Fibroblast of lung (primary cell): ENCODE data around the gene RFX1. TPM values are rescaled to one million over a fixed set of nuclear protein-coding genes. Genes with fewer than 3 reads are reported as not detected.

Source experiments
- DNase-seq, 2 donors: peaks; one replicate each; pipeline versions ENCODE4 v3.0.0 to v3.0.0-alpha.2; 2010; ENCODE audit warnings: low read depth in 2 of 2
- H2AFZ ChIP-seq: 2 replicates; pipeline ENCODE4 v1.5.1; 2012; ENCODE audit warnings: low read length, control low read depth, inconsistent platforms
- H3K27ac ChIP-seq: 2 replicates; pipeline ENCODE4 v1.5.1; 2011; ENCODE audit warnings: low read length, control low read depth; ENCODE audit not compliant: insufficient read depth
- H3K27me3 ChIP-seq: 2 replicates; pipeline ENCODE4 v1.5.1; 2011; ENCODE audit warnings: mild to moderate bottlenecking, low read length; ENCODE audit not compliant: control insufficient read depth, insufficient read depth
- H3K36me3 ChIP-seq: 2 replicates; pipeline ENCODE4 v1.5.1; 2011; ENCODE audit warnings: low read length; ENCODE audit not compliant: control insufficient read depth, insufficient read depth
- H3K4me1 ChIP-seq: 2 replicates; pipeline ENCODE4 v1.5.1; 2011; ENCODE audit warnings: low read length; ENCODE audit not compliant: control insufficient read depth, insufficient read depth; ENCODE audit errors: extremely low read depth
- H3K4me2 ChIP-seq: 2 replicates; pipeline ENCODE4 v1.5.1; 2011; ENCODE audit warnings: low read length, control low read depth; ENCODE audit not compliant: insufficient read depth; ENCODE audit errors: extremely low read depth
- H3K4me3 ChIP-seq, 4 experiments: fragments of 200-600 bp in 1 of 4; sonication (generic) in 1 of 4; replicated peaks in 1 of 4; 2 replicates each; pipeline ENCODE4 v1.5.1; 2011 to 2016; ENCODE audit warnings: low read length in 4 of 4, low read depth in 3 of 4, mild to moderate bottlenecking in 3 of 4, control low read depth in 2 of 4, inconsistent platforms in 1 of 4, mixed read lengths in 1 of 4; ENCODE audit not compliant: insufficient read depth in 1 of 4; ENCODE audit errors: control extremely low read depth in 1 of 4
- H3K79me2 ChIP-seq: 2 replicates; pipeline ENCODE4 v1.5.1; 2012; ENCODE audit warnings: mild to moderate bottlenecking, low read length, inconsistent platforms; ENCODE audit not compliant: control insufficient read depth, insufficient read depth
- H3K9ac ChIP-seq: 2 replicates; pipeline ENCODE4 v1.5.1; 2011; ENCODE audit warnings: mild to moderate bottlenecking, low read length, control low read depth; ENCODE audit not compliant: insufficient read depth
- H3K9me3 ChIP-seq: 2 replicates; pipeline ENCODE4 v1.5.1; 2012; ENCODE audit warnings: low read depth, low read length; ENCODE audit not compliant: control insufficient read depth, insufficient read depth
- H4K20me1 ChIP-seq: 2 replicates; pipeline ENCODE4 v1.5.1; 2011; ENCODE audit warnings: low read length; ENCODE audit not compliant: control insufficient read depth, insufficient read depth; ENCODE audit errors: extremely low read depth
- CTCF ChIP-seq, 2 donors: IDR thresholded peaks in 1 of 2; conservative IDR thresholded peaks in 1 of 2; 1 replicate in 1 of 2; 2 replicates in 1 of 2; pipeline ENCODE4 v1.5.1; 2011 to 2012; ENCODE audit warnings: low read length in 2 of 2, control low read depth in 1 of 2, inconsistent platforms in 1 of 2, low read depth in 1 of 2, mild to moderate bottlenecking in 1 of 2
- EZH2 ChIP-seq: IDR thresholded peaks from 2 replicates; pipeline ENCODE4 v1.5.1; 2012; ENCODE audit warnings: low read length, control low read depth, mild to moderate bottlenecking; ENCODE audit errors: missing control alignments
- polyA plus RNA-seq, 2 donors: library from polyadenylated mRNA; depleted of rRNA in 1 of 2; stranded (reverse) in 1 of 2; unstranded in 1 of 2; fragments of >200 nt; gene quantifications; 2 replicates each; pipeline ENCODE4 v1.2.1, GENCODE V29; 2011 to 2012; ENCODE audit warnings: missing spikeins in 1 of 2
- total RNA-seq: library from RNA; depleted of rRNA; stranded (reverse); fragments of >200 nt; gene quantifications from 2 replicates; pipeline ENCODE4 v1.2.1, GENCODE V29; 2014

Gene RFX1
- total and polyA plus RNA-seq, 2 donors (not counting 1 experiment from before 2014, with no cell fraction given): 0.44 to 2.6 TPM

GRCh38 chr19:14054099-14054498, 48.0 kb upstream of the RFX1 start:
- Histone ChIP-seq H3K9me3 (no peaks in the 10 kb centered on the region), H3K27ac (no peak overlapping the region), H3K36me3 (no peaks in the 10 kb centered on the region), H4K20me1 (no peaks in the 10 kb centered on the region), H3K4me3 (no peak overlapping the region), H2AFZ (no peak overlapping the region), H3K27me3 (peaks cover 5% of the 10 kb centered on the region), H3K4me1 (no peaks in the 10 kb centered on the region), H3K4me2 (no peak overlapping the region), H3K79me2 (no peaks in the 10 kb centered on the region), H3K9ac (no peak overlapping the region)
- TF ChIP-seq CTCF (conservative IDR thresholded peaks at IDR 0.05 in 1 of 2, IDR thresholded peaks at IDR 0.05 in 1 of 2; ENCODE audit: low read depth in 1 of 2, low read length in 2 of 2): no peak
- TF ChIP-seq EZH2: no peak
- no peak for DNase-seq

- no peak for DNase-seq
- H3K36me3 ChIP-seq: no peaks in the 10 kb centered on the region
- H2AFZ ChIP-seq: no peak overlapping the region
- TF ChIP-seq CTCF (conservative IDR thresholded peaks at IDR 0.05 in 1 of 2, IDR thresholded peaks at IDR 0.05 in 1 of 2; ENCODE audit: low read depth in 1 of 2, low read length in 2 of 2) (no peak), EZH2 (no peak)
- H3K9me3 ChIP-seq: no peaks in the 10 kb centered on the region
- H4K20me1 ChIP-seq: no peaks in the 10 kb centered on the region
- H3K4me3 ChIP-seq: no peak overlapping the region
- H3K9ac ChIP-seq: no peak overlapping the region
- no peaks in the 10 kb centered on the region for H3K4me1 ChIP-seq
- no peaks in the 10 kb centered on the region for H3K79me2 ChIP-seq
- H3K27me3 ChIP-seq: peaks cover under 1% of the 10 kb centered on the region
- no peak overlapping the region for H3K27ac ChIP-seq
- no peak overlapping the region for H3K4me2 ChIP-seq
These were observed 47.4 kb upstream of the RFX1 start for GRCh38 chr19:14053500-14053899.

GRCh38 chr19:14053032-14053431, 46.9 kb upstream of the RFX1 start:
- Histone ChIP-seq H3K4me2 (no peak overlapping the region), H3K79me2 (no peaks in the 10 kb centered on the region), H2AFZ (no peak overlapping the region), H3K9me3 (no peaks in the 10 kb centered on the region), H3K9ac (no peak overlapping the region), H4K20me1 (no peaks in the 10 kb centered on the region), H3K27me3 (no peaks in the 10 kb centered on the region), H3K36me3 (no peaks in the 10 kb centered on the region), H3K4me3 (no peak overlapping the region), H3K4me1 (no peaks in the 10 kb centered on the region), H3K27ac (no peak overlapping the region)
- no peak for DNase-seq
- TF ChIP-seq EZH2: no peak
- no peak for TF ChIP-seq CTCF (conservative IDR thresholded peaks at IDR 0.05 in 1 of 2, IDR thresholded peaks at IDR 0.05 in 1 of 2; ENCODE audit: low read depth in 1 of 2, low read length in 2 of 2)
